22Rv1 (cell line): ENCODE results near the gene PREX1.

Source experiments
- H3K27ac ChIP-seq: fragments of 450-650 bp; 2 replicates; pipeline ENCODE4 v1.5.1; 2017
- CTCF ChIP-seq: fragments of 450-650 bp; IDR thresholded peaks from 2 replicates; pipeline ENCODE4 v1.5.1; 2017; ENCODE audit warnings: mild to moderate bottlenecking
- ZFX ChIP-seq: fragments of 450-650 bp; IDR thresholded peaks from 2 replicates; pipeline ENCODE4 v1.6.1; 2017; ENCODE audit warnings: antibody characterized with exemption, borderline replicate concordance

PREX1 gene

GRCh38 chr20:48794816-48795457 lies 32.9 kb downstream of the PREX1 start:
- H3K27ac ChIP-seq = no peak overlapping the region
- TF ChIP-seq ZFX (no peak), CTCF (no peak)

- no peak for TF ChIP-seq ZFX
- no peak for TF ChIP-seq CTCF
- H3K27ac ChIP-seq = no peak overlapping the region
Observed at GRCh38 chr20:48794360-48794759, 33.4 kb downstream of the PREX1 start.

GRCh38 chr20:48793776-48794175 lies 34.0 kb downstream of the PREX1 start:
- no peak for TF ChIP-seq CTCF
- no peak for TF ChIP-seq ZFX
- no peak overlapping the region for H3K27ac ChIP-seq

GRCh38 chr20:48791666-48792071 lies 36.1 kb downstream of the PREX1 start:
- H3K27ac ChIP-seq = no peak overlapping the region
- TF ChIP-seq CTCF (no peak), ZFX (no peak)

- TF ChIP-seq ZFX = no peak
- no peak for TF ChIP-seq CTCF
- H3K27ac ChIP-seq = no peak overlapping the region
Observed at GRCh38 chr20:48791014-48791413, 36.8 kb downstream of the PREX1 start.

GRCh38 chr20:48790473-48791003 lies 37.3 kb downstream of the PREX1 start:
- H3K27ac ChIP-seq = no peak overlapping the region

More at GRCh38 chr20:48790473-48791003, 37.3 kb downstream of the PREX1 start:
- no peak for TF ChIP-seq CTCF
- TF ChIP-seq ZFX = no peak
